HuH-7 (cell line): ENCODE results near the gene BTNL2.
"Not testable (repeated sequence)": the region's sequence is repeated elsewhere in the genome, so short reads cannot be mapped to it uniquely, and the experiment has no call there.

ENCODE experiments used
- DNase-seq: peaks from one replicate; pipeline ENCODE4 v3.0.0; 2011; ENCODE audit warnings: low spot score

Gene BTNL2, protein sequence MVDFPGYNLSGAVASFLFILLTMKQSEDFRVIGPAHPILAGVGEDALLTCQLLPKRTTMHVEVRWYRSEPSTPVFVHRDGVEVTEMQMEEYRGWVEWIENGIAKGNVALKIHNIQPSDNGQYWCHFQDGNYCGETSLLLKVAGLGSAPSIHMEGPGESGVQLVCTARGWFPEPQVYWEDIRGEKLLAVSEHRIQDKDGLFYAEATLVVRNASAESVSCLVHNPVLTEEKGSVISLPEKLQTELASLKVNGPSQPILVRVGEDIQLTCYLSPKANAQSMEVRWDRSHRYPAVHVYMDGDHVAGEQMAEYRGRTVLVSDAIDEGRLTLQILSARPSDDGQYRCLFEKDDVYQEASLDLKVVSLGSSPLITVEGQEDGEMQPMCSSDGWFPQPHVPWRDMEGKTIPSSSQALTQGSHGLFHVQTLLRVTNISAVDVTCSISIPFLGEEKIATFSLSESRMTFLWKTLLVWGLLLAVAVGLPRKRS

GRCh38 chr6:32406857-32407256 is at the start of gene BTNL2:
Gene BTNL2 (minus strand): TSS chr6:32407181. CDS start chr6:32407123, 58 bp downstream.
- DNase-seq = no peak

DNA sequence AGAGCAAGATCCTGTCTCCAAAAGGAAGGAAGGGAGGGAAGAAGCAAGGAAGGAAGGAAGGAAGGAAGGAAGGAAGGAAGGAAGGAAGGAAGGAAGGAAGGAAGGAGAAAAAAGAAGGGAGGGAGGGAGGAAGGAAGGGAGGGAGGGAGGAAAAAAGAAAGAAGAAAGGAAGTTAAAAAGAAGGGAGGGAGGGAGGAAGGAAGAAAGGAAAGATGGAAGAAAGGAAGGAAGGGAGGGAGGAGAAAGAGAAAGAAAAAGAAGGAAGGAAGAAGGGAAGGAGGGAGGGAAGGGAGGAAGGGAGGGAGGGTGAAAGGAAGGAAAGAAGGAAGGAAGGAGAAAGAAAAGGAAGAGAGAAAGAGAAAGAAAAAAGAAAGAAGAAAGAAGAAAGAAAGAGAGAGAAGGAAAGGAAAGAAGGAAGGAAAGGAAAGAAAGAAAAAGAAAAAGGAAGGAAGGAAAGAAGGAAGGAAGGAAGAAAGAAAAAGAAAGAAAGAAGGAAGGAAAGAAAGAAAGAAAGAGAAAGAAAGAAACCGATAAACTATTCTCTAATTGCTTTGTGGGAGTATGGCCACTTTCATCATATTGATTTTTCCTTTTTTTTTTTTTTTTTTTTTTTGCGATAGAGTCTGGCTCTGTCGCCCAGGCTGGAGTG is 42.2 kb upstream of the BTNL2 start:
- DNase-seq = no peak

GRCh38 chr6:32447932-32448331 is 41.0 kb upstream of the BTNL2 start:
- no peak for DNase-seq

- DNase-seq = no peak
Measured at GRCh38 chr6:32445321-32445854, 38.4 kb upstream of the BTNL2 start.

- no peak for DNase-seq
Measured at GRCh38 chr6:32444433-32444832, 37.5 kb upstream of the BTNL2 start.

- DNase-seq = no peak
Measured at GRCh38 chr6:32442977-32443552, 36.1 kb upstream of the BTNL2 start.

DNA sequence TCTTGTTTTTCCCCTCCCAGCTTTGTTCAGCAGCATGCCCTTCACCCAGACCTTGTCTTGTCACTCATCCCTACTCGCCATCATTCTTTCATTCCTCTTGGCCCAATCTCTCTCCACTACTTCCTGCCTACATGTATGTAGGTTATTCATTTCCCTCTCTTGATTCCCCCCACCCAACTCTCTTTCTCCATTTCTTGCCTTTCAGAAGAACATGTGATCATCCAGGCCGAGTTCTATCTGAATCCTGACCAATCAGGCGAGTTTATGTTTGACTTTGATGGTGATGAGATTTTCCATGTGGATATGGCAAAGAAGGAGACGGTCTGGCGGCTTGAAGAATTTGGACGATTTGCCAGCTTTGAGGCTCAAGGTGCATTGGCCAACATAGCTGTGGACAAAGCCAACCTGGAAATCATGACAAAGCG is 35.3 kb upstream of the BTNL2 start:
- no peak for DNase-seq

DNA sequence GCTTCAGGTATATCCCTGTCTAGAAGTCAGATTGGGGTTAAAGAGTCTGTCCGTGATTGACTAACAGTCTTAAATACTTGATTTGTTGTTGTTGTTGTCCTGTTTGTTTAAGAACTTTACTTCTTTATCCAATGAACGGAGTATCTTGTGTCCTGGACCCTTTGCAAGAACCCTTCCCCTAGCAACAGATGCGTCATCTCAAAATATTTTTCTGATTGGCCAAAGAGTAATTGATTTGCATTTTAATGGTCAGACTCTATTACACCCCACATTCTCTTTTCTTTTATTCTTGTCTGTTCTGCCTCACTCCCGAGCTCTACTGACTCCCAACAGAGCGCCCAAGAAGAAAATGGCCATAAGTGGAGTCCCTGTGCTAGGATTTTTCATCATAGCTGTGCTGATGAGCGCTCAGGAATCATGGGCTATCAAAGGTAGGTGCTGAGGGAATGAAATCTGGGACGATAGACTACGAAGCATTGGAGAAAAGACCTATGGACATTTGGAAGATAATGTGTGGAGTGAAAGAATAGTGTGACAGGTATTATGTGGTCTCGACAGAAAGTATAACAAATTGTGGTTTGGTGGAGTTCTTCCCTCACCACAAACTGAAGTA is 32.7 kb upstream of the BTNL2 start, which contains the start of gene HLA-DRA:
HLA-DRA (plus strand) TSS at position 286 of the 613 bp plus-strand sequence; CDS start at position 350, 64 bp downstream.
- DNase-seq = no peak

GRCh38 chr6:32439139-32439538 is 32.2 kb upstream of the BTNL2 start:
- no peak for DNase-seq

DNA sequence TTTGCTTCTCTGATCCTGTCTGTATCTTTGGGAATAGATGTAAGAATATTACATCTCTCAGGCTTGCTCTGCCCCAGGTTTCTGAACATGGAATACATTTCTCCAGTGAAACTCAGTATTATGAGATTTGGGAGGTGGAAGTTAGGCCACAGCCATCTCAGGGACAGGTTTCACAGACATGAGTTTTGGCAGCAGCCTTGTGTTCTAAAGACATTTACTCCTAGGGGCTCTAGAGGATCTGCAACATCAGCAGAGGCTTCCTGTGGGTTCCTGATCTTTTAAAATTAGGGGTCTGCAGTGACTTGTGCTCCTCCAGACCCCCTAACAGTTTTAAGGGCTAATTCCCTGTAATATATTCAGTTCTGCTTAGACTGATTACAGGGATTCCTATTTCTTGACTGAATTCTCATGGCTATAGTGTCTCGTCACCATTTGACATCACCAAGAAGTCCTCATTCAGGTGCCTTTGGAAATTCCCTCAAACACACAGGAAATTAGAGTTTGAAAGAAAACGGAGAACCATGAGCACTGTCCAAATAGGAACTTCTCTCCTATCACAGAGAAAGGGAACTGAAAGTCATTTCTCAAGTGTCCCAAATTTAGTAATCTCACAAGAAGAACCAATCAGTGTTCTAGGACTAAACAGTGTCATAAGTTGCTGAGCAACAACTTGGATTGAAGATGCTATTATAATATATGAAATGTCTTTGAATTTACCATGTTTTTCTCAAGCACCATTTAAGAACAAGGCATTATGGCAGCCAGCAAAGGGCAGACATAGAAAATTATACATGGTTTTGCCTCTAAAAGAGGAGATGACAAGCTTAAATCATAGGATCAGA is 30.2 kb upstream of the BTNL2 start:
- DNase-seq = no peak

DNA sequence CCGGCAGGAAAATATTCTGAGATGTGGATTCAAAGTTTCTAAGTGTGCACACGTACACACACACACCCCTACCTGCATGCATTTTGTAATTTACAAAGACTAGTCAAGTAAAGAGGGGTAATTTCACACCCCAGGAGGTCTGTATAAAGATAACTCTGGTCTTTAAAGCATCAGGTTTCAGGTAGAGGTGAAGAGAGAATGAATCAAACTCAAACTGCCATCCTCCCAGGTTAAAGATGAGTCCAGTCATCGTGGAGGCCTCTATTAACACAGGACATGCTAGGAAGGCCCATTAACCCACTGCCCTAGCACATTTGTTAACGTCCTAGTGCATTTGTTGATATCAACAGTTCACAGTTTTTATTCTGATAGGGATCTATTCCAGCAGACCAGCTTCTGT is 29.2 kb upstream of the BTNL2 start:
- no peak for DNase-seq

DNA sequence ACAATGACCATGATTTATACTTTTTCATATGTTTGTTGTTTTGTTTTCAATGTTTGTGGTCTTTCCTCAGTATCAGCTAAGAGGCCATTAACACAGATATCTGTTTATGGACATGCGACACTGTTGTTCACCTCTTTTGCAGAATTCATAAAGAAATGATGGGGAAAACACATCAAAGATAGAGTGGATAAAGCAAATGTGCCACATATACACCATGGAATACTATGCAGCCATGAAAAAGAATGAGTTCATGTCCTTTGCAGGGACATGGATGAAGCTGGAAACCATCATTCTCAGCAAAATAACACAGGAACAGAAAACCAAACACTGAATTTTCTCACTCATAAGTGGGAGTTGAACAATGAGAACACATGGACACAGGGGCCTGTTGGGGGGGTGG is 27.0 kb upstream of the BTNL2 start:
- not testable (repeated sequence) for DNase-seq

- no peak for DNase-seq
Measured at GRCh38 chr6:32432050-32432450, 25.1 kb upstream of the BTNL2 start.

- no peak for DNase-seq
Measured at GRCh38 chr6:32431142-32431541, 24.2 kb upstream of the BTNL2 start.

- no peak for DNase-seq
Measured at GRCh38 chr6:32430179-32430578, 23.2 kb upstream of the BTNL2 start.

- DNase-seq = no peak
Measured at GRCh38 chr6:32427934-32428474, 21.0 kb upstream of the BTNL2 start.

DNA sequence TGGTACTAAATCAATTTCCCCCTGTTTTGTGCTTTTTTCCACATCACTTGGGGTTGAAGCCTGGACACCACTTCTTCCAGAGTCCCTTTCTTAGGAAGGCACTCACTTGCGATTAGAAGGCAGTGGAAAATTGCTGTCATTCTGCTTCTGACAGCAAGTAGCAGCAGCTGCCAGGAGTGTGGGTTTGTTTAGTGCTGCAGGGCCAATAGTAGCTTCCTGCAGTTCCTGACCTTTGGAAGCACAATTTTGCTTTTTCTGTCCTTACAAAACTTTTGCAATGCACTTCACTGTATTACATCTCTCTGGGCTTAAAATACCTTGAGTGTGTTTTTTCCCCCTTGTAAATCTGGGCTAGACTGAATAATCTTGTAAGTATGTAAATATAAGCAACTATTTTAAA is 20.2 kb upstream of the BTNL2 start:
- DNase-seq = no peak

DNA sequence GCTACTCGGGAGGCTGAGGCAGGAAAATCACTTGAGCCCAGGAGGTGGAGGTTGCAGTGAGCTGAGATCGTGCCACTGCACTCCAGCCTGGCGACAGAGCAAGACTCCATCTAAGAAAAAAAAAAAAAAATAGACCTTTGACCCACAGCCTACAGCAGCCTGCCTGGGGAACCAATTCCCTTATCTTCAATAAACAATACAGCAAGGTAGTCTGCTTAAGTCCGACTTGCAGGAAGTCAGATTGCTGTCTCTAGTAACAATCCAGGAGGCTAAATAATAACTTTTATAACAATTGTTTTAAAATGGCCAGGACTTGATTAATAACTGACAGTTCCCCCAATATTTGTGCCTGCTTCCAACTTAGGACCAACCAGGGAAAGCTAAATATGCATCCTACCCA is 19.4 kb upstream of the BTNL2 start:
- DNase-seq = no peak

DNA sequence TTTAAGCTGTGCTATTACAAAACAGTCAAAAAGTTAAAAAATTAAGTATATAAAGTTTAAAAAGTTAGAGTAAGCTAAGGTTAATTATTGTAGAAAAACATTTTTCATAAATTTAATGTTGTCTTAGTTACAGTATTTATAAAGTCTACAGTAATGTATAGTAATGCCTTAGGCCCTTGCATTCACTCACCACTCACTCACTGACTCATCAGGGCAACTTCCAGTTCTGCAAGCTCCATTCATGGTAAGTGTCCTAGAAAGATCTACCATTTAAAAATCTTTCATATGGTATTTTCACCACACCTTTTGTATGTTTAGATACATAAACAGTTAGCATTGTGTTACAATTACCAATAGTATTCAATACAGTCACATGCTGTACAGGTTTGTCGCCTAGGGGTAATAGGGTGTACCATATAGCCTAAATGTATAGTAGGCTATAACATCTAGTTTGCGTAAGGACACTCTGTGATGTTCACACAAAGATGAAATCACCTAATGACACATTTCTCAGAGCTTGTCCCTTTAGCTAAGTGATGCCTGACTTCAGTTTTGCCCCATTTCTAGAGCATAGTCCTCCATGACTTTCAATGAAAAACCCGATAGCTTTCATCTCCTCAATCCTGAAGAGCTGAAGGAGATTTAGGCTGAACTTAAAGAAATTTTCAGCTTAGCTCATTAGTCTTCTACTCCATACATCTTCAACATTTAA is 17.8 kb upstream of the BTNL2 start:
- DNase-seq = no peak

GRCh38 chr6:32416036-32416435 is 9.1 kb upstream of the BTNL2 start:
- no peak for DNase-seq
